Measurements from ENCODE around the gene GALNS. TPM values are rescaled to one million over a fixed set of nuclear protein-coding genes. Genes with fewer than 3 reads are reported as not detected.
"Not testable (repeated sequence)": the region's sequence is repeated elsewhere in the genome, so short reads cannot be mapped to it uniquely, and the experiment has no call there.

GALNS gene
- total RNA-seq, 1 experiment from 2014 or later: 29.5 TPM

GRCh38 chr16:88790312-88791211 is 66.2 kb downstream of the GALNS start:
- Mint-ChIP-seq H3K27me3 (ENCODE audit: low read depth) (0 out of 2 replicates have a peak, but pooled peaks cover 3% of the 10 kb centered on the region), H3K27ac (peak overlapping the region; percentile 70; the same call in 1 of the 2 replicates), H3K9me3 (no peaks in the 10 kb centered on the region), H3K4me1 (peaks cover 20% of the 10 kb centered on the region), H3K36me3 (no peaks in the 10 kb centered on the region), H3K4me3 (peak overlapping the region; percentile 22; the same call in 1 of the 2 replicates)
- TF ChIP-seq RELA (CRISPR knock-in tag; IDR thresholded peaks at IDR 0.05; ENCODE audit: borderline replicate concordance) (no peak), PRDM15 (CRISPR knock-in tag; IDR thresholded peaks at IDR 0.05) (no peak), MAX (CRISPR knock-in tag; IDR thresholded peaks at IDR 0.05) (peak; percentile 33; the same call in 1 of the 2 replicates), MLX (CRISPR knock-in tag; IDR thresholded peaks at IDR 0.05) (no peak)
- DNase-seq (ENCODE audit: low spot score) (no peak), ATAC-seq (peak; percentile 23)
- ChIA-PET POLR2A (no interaction called here), CTCF (no interaction called here)

GRCh38 chr16:88789594-88789993 is 67.2 kb downstream of the GALNS start:
- CTCF ChIA-PET: no interaction called here
- H3K27ac Mint-ChIP-seq: no peak overlapping the region

GRCh38 chr16:88788749-88789148 is 68.0 kb downstream of the GALNS start:
- H3K27ac Mint-ChIP-seq; H3K4me3 Mint-ChIP-seq; H3K36me3 Mint-ChIP-seq; ATAC-seq; POLR2A ChIA-PET; DNase-seq (ENCODE audit: low spot score); H3K27me3 Mint-ChIP-seq (ENCODE audit: low read depth); H3K9me3 Mint-ChIP-seq: not testable (repeated sequence)
- CTCF ChIA-PET: interaction anchor here (1.4 kb wide), 1 partner anchor 51 kb away, joined by 3 read pairs; no protein-coding TSS in a partner anchor
- H3K4me1 Mint-ChIP-seq: peaks cover 21% of the 10 kb centered on the region

More at GRCh38 chr16:88789594-88789993, 67.2 kb downstream of the GALNS start:
- no peak for DNase-seq (ENCODE audit: low spot score)
- no peak for TF ChIP-seq FOXP1 (CRISPR knock-in tag; IDR thresholded peaks at IDR 0.05; ENCODE audit: borderline replicate concordance)
- TF ChIP-seq ZNF121 (CRISPR knock-in tag; IDR thresholded peaks at IDR 0.05): peak; percentile 96
- Mint-ChIP-seq H3K27me3 (ENCODE audit: low read depth) (0 out of 2 replicates have a peak, but pooled peaks cover 3% of the 10 kb centered on the region), H3K4me3 (no peak overlapping the region), H3K36me3 (no peaks in the 10 kb centered on the region), H3K4me1 (peaks cover 20% of the 10 kb centered on the region), H3K9me3 (no peaks in the 10 kb centered on the region)
- no peak for ATAC-seq
- POLR2A ChIA-PET: no interaction called here

- H3K9me3 Mint-ChIP-seq: no peaks in the 10 kb centered on the region
- H3K27me3 Mint-ChIP-seq (ENCODE audit: low read depth): 0 out of 2 replicates have a peak, but pooled peaks cover 3% of the 10 kb centered on the region
- no peak for TF ChIP-seq USF1 (CRISPR knock-in tag; IDR thresholded peaks at IDR 0.05)
- no peak for TF ChIP-seq NR1H2 (CRISPR knock-in tag; IDR thresholded peaks at IDR 0.05)
- no peak for TF ChIP-seq ZNF423 (CRISPR knock-in tag; IDR thresholded peaks at IDR 0.05)
- TF ChIP-seq USF2 (CRISPR knock-in tag; IDR thresholded peaks at IDR 0.05): no peak
- TF ChIP-seq EMX1 (CRISPR knock-in tag; IDR thresholded peaks at IDR 0.05): no peak
- TF ChIP-seq E2F5 (CRISPR knock-in tag; IDR thresholded peaks at IDR 0.05): no peak
- no peak for TF ChIP-seq FOXK1 (CRISPR knock-in tag; IDR thresholded peaks at IDR 0.05)
- no peak for TF ChIP-seq TCF7 (CRISPR knock-in tag; IDR thresholded peaks at IDR 0.05; ENCODE audit: low read depth)
- DNase-seq (ENCODE audit: low spot score) (no peak), ATAC-seq (no peak)
- H3K27ac Mint-ChIP-seq: no peak overlapping the region
- ChIA-PET POLR2A (no interaction called here), CTCF (interaction anchor here (0.8 to 10.5 kb wide), 4 partner anchors 32 to 400 kb away, joined by 3 to 117 read pairs (median 18); no protein-coding TSS in a partner anchor)
- H3K36me3 Mint-ChIP-seq: no peaks in the 10 kb centered on the region
- H3K4me3 Mint-ChIP-seq: no peak overlapping the region
- peaks cover 27% of the 10 kb centered on the region for H3K4me1 Mint-ChIP-seq
Measured at GRCh38 chr16:88787579-88788314, 69.0 kb downstream of the GALNS start.
